Mucosa of rectum (tissue), 2 donors: ENCODE data around the gene PAK4.
"Not testable (repeated sequence)": the region's sequence is repeated elsewhere in the genome, so short reads cannot be mapped to it uniquely, and the experiment has no call there.

ENCODE experiments used
- H3K27ac ChIP-seq, 2 donors: one replicate each; pipeline ENCODE4 v1.7.0; 2013; ENCODE audit warnings: inconsistent platforms in 2 of 2, low read depth in 2 of 2, low read length in 2 of 2
- H3K27me3 ChIP-seq, 2 donors: one replicate each; pipeline ENCODE4 v1.7.0; 2013; ENCODE audit warnings: low read length in 2 of 2; ENCODE audit not compliant: control insufficient read depth in 2 of 2, insufficient read depth in 2 of 2
- H3K36me3 ChIP-seq, 2 donors: one replicate each; pipeline ENCODE4 v1.7.0; 2013; ENCODE audit warnings: low read length in 2 of 2; ENCODE audit not compliant: control insufficient read depth in 2 of 2, insufficient read depth in 2 of 2
- H3K4me1 ChIP-seq, 2 donors: one replicate each; pipeline ENCODE4 v1.7.0; 2013; ENCODE audit warnings: low read length in 2 of 2, mild to moderate bottlenecking in 1 of 2; ENCODE audit not compliant: control insufficient read depth in 2 of 2, insufficient read depth in 2 of 2
- H3K4me3 ChIP-seq, 2 donors: one replicate each; pipeline ENCODE4 v1.7.0; 2013; ENCODE audit warnings: low read length in 2 of 2
- H3K9ac ChIP-seq, 2 donors: one replicate each; pipeline ENCODE4 v1.7.0; 2013; ENCODE audit warnings: low read length in 2 of 2, low read depth in 1 of 2, mild to moderate bottlenecking in 1 of 2
- H3K9me3 ChIP-seq, 2 donors: one replicate each; pipeline ENCODE4 v1.7.0; 2013; ENCODE audit warnings: low read length in 2 of 2; ENCODE audit not compliant: control insufficient read depth in 2 of 2
- donor health status: healthy.
- donor health status: Normal muscosa, but diverticular disease.

Gene PAK4

DNA sequence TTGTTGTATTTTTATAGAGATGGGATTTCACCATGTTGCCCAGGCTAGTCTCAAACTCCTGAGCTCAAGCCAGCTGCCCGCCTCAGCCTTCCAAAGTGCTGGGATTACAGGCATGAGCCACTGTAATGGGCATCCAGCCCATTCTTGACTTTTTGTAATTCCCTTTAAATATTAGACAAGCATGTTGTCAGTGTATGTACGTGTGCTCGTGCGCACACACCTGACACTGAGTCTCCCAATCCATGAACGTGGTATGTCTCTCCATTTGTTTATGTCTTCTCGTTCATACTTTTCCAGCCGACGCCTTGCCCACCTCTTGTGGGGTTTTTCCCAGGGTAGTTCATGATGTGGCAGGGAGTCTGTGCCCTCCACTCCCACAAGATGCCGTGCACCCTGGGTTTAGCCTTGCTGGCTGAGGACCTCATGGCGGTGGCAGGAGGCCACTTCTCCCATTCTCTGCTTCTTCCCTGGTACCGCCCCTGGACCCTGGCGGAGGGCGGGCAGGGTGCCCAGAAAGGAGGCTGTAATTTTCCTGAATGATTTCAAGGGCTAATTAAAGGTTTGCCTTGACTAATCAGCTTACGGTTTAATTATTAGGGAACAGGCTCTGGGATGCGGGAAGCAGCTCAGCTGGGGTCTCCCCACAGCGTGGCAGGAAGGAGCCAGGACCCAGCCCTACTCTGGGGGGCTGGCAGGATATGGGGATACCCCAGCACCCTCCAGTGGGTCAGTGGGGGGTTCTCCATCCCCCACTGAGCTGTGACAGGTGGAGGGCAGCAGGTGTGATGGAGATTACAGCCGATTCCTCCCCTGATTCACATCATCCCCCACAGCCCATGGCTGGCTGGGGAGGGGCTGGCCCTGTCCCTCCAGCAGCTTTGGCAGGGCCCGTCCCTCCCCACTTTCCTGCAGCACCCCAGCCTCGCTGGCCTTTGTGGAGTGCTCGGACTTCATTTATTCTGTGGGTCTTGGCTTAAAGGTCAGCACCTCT is 12.9 kb downstream of the PAK4 start:
- Histone ChIP-seq H3K36me3 (no peaks in the 10 kb centered on the region), H3K27me3 (no peaks in the 10 kb centered on the region), H3K4me1 (peaks cover 27 to 37% of the 10 kb centered on the region in 2 donors), H3K9ac (no peak overlapping the region), H3K9me3 (no peaks in the 10 kb centered on the region), H3K27ac (no peak overlapping the region), H3K4me3 (no peak overlapping the region)

- Histone ChIP-seq H3K9me3 (no peaks in the 10 kb centered on the region), H3K27ac (no peak overlapping the region), H3K9ac (no peak overlapping the region), H3K36me3 (no peaks in the 10 kb centered on the region), H3K27me3 (no peaks in the 10 kb centered on the region), H3K4me1 (peaks cover 27 to 41% of the 10 kb centered on the region in 2 donors), H3K4me3 (no peak overlapping the region)
Measured at GRCh38 chr19:39139305-39139874, 13.8 kb downstream of the PAK4 start.

GRCh38 chr19:39139971-39140453 is 14.4 kb downstream of the PAK4 start:
- H3K27me3 ChIP-seq: no peaks in the 10 kb centered on the region
- H3K27ac ChIP-seq: no peak overlapping the region
- H3K4me1 ChIP-seq: peaks cover 33 to 47% of the 10 kb centered on the region in 2 donors
- no peaks in the 10 kb centered on the region for H3K9me3 ChIP-seq
- H3K36me3 ChIP-seq: no peaks in the 10 kb centered on the region
- no peak overlapping the region for H3K9ac ChIP-seq
- no peak overlapping the region for H3K4me3 ChIP-seq

GRCh38 chr19:39140594-39140993 is 15.0 kb downstream of the PAK4 start:
- no peak overlapping the region for H3K9ac ChIP-seq
- peaks cover 38 to 51% of the 10 kb centered on the region in 2 donors for H3K4me1 ChIP-seq
- no peaks in the 10 kb centered on the region for H3K27me3 ChIP-seq
- no peaks in the 10 kb centered on the region for H3K9me3 ChIP-seq
- no peak overlapping the region for H3K4me3 ChIP-seq
- H3K36me3 ChIP-seq: no peaks in the 10 kb centered on the region
- no peak overlapping the region for H3K27ac ChIP-seq

- no peak overlapping the region for H3K4me3 ChIP-seq
- no peak overlapping the region for H3K27ac ChIP-seq
- no peak overlapping the region for H3K9ac ChIP-seq
- peaks cover 34 to 44% of the 10 kb centered on the region in 2 donors for H3K4me1 ChIP-seq
- H3K9me3 ChIP-seq: no peaks in the 10 kb centered on the region
- no peaks in the 10 kb centered on the region for H3K36me3 ChIP-seq
- no peaks in the 10 kb centered on the region for H3K27me3 ChIP-seq
Measured at GRCh38 chr19:39141929-39142328, 16.3 kb downstream of the PAK4 start.

DNA sequence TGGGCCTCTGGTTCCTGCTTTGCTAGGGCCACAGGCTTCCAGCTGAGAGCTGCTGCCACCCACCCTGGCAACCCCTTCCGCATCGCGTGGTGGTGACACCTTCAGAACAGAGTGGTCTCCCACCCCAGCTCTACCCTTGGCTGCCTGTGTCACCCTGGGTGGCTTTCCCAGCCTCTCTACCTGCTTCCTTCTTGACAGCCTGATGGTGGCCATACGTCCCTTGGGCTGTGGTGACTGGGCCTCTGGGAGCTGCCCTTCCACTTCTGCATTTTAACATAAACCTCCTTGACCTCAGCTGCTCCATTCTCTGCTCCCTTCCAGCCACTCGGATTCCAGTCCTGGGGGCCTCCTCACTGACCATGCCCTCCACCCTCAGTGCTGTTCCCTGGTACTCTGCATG is 17.0 kb downstream of the PAK4 start:
- no peaks in the 10 kb centered on the region for H3K36me3 ChIP-seq
- H3K27me3 ChIP-seq: no peaks in the 10 kb centered on the region
- peaks cover 33 to 39% of the 10 kb centered on the region in 2 donors for H3K4me1 ChIP-seq
- no peaks in the 10 kb centered on the region for H3K9me3 ChIP-seq
- no peak overlapping the region for H3K9ac ChIP-seq
- no peak overlapping the region for H3K4me3 ChIP-seq
- no peak overlapping the region for H3K27ac ChIP-seq

DNA sequence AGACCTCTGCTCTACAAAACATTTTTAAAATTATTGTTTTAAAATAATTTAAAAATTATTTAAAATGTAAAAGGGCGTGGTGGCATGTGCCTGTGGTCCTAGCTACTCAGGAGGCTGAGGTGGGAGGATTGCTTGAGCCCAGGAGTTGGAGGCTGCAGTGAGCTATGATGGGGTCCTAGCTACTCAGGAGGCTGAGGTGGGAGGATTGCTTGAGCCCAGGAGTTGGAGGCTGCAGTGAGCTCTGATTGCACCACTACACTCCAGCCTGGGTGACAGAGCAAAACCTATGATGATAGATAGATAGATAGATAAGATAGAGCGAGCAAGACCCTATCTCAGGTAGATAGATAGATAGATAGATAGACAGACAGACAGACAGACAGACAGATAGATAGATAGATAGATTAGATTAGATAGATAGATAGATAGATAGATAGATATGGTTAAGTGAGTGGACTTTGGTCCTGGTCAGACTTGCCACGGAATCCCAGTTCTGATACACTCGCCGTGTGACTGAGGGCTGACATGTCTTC is 18.2 kb downstream of the PAK4 start:
- not testable (repeated sequence) for H3K9ac ChIP-seq

GRCh38 chr19:39144290-39145071 is 18.9 kb downstream of the PAK4 start:
- Histone ChIP-seq H3K4me3 (peak overlapping the region; percentile 17 to 41), H3K9ac (no peak overlapping the region), H3K27ac (peak overlapping the region; percentile 70 to 81), H3K4me1 (peaks cover 33 to 37% of the 10 kb centered on the region in 2 donors), H3K36me3 (peaks cover 0 to 5% of the 10 kb centered on the region in 2 donors), H3K27me3 (no peaks in the 10 kb centered on the region), H3K9me3 (no peaks in the 10 kb centered on the region)

More for the DNA sequence above, 18.2 kb downstream of the PAK4 start:
- Histone ChIP-seq H3K4me3 (peak overlapping the region; percentile 17 to 41), H3K4me1 (peaks cover 33 to 39% of the 10 kb centered on the region in 2 donors), H3K27ac (peak overlapping the region; percentile 70 to 81)
- not testable (repeated sequence) for H3K27me3 ChIP-seq, H3K36me3 ChIP-seq, H3K9me3 ChIP-seq

DNA sequence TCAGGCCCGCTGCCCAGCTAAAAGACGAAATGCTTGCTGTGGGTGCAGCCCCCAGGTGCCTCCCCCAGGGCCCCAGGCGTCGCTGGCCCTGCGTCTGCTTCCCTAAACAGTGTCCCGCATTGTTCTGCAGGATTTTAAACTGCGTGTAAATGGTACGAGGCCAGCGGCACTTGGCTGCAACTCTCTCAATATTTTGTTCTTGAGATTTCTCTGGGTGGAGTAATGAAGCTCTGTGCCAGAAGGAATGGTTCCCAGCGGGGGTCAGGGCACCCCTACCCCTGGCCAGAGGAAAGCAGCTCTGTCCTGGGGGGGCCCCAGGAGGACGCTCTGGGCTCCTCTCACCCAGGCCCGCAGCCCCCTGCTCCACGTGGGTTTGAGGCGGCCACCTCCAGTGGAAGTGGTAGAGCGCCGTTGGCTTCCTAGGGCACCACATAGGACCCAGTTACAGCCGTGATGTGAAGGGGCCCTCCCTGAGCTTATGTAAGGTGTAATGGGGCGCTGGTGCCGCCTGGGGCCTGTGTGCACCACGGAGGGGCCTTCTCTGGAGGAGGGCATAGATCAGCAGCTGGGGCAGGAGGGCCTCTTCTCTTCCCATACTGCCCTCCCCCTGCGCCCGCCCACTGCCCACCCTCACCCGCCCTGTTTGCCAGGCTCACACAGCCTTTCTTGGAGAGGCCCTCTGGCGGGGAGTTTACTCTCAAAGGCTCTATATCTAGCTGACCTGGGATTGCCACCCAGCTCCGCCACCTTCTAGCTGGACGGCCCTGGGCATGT is 19.8 kb downstream of the PAK4 start:
- Histone ChIP-seq H3K9me3 (no peaks in the 10 kb centered on the region), H3K27ac (peak overlapping the region; percentile 70 to 81), H3K9ac (peak overlapping the region in 1 of 2 donors; percentile 34), H3K4me3 (peak overlapping the region; percentile 6 to 41), H3K4me1 (peaks cover 31 to 32% of the 10 kb centered on the region in 2 donors), H3K27me3 (no peaks in the 10 kb centered on the region), H3K36me3 (peaks cover 0 to 5% of the 10 kb centered on the region in 2 donors)
